Breast epithelium (tissue), 3 donors: ENCODE measurements around the gene KIF17.

ENCODE experiments used
- CTCF ChIP-seq, 3 donors: fragments of 450-650 bp; IDR thresholded peaks; one replicate each; pipeline ENCODE4 v1.5.1; 2016 to 2017; ENCODE audit warnings: antibody characterized with exemption in 3 of 3, mild to moderate bottlenecking in 3 of 3, moderate library complexity in 3 of 3
- POLR2A ChIP-seq: fragments of 450-650 bp; IDR thresholded peaks from one replicate; pipeline ENCODE4 v1.6.1; 2016; ENCODE audit warnings: antibody characterized with exemption, mild to moderate bottlenecking, moderate library complexity

- TF ChIP-seq POLR2A (no peak), CTCF (IDR thresholded peaks at IDR 0.05) (no peak)
Observed at GRCh38 chr1:20708057-20708456, 9.8 kb downstream of the KIF17 start.
